ENCODE measurements around the gene VAV3.

The VAV3 gene

DNA sequence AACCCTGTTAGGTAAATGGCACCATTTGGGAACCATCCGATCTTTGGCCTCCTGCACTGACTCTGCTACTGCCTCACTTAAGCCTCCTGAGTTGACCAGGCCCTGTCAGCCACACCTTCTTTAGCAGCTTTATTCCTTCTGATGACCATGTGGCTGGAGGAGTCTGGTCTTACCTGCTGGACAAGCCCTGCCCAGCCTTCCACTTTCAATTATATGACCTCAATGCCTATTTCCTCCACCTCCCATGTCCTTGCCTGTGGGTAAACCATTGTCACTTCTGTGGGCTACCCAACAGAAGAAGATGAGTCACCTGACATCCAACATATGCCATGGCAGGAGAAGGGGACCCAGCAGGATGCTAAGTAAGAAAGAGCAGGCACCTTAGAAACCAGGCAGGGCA, 430.3 kb downstream of the VAV3 start:
- no peak overlapping the region for H3K4me3 ChIP-seq (ENCODE audit: low read depth, low read length)
- peaks cover 7% of the 10 kb centered on the region; the same call in 1 of the 2 replicates for H3K4me1 ChIP-seq (ENCODE audit: control insufficient read depth, insufficient read depth, low read length)
- no peak overlapping the region for H3K9ac ChIP-seq (ENCODE audit: low read length)
- no peaks in the 10 kb centered on the region for H3K36me3 ChIP-seq (ENCODE audit: control insufficient read depth, insufficient read depth, low read length)
- H3K27me3 ChIP-seq (ENCODE audit: control insufficient read depth, insufficient read depth, low read length) = no peaks in the 10 kb centered on the region
- no peaks in the 10 kb centered on the region for H3K9me3 ChIP-seq (ENCODE audit: control insufficient read depth, insufficient read depth, low read depth, low read length)
- H3K27ac ChIP-seq (ENCODE audit: low read depth, low read length) = no peak overlapping the region

DNA sequence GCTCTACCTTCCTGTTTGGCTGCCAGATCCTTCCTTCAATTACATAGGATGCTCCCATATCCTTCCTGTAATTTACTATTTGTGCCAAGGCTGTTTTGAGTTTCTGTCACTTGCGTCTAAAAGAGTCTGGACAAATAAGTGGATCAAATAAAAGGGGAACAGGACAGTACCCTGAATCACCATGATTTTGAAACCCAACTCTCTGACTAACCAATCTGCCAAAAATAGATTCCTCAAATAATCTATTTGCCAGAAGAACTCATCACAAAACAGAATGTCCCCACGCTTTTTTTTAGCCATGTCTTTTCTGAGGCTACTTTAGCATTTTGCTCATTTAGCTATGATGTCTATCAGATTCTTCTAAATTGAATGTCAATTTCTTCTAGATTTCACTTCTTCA, 431.5 kb downstream of the VAV3 start:
- Histone ChIP-seq H3K4me1 (ENCODE audit: control insufficient read depth, insufficient read depth, low read length) (peaks cover 5% of the 10 kb centered on the region; the same call in 1 of the 2 replicates), H3K27ac (ENCODE audit: low read depth, low read length) (no peak overlapping the region), H3K4me3 (ENCODE audit: low read depth, low read length) (no peak overlapping the region), H3K27me3 (ENCODE audit: control insufficient read depth, insufficient read depth, low read length) (no peaks in the 10 kb centered on the region), H3K36me3 (ENCODE audit: control insufficient read depth, insufficient read depth, low read length) (no peaks in the 10 kb centered on the region), H3K9me3 (ENCODE audit: control insufficient read depth, insufficient read depth, low read depth, low read length) (no peaks in the 10 kb centered on the region), H3K9ac (ENCODE audit: low read length) (no peak overlapping the region)

DNA sequence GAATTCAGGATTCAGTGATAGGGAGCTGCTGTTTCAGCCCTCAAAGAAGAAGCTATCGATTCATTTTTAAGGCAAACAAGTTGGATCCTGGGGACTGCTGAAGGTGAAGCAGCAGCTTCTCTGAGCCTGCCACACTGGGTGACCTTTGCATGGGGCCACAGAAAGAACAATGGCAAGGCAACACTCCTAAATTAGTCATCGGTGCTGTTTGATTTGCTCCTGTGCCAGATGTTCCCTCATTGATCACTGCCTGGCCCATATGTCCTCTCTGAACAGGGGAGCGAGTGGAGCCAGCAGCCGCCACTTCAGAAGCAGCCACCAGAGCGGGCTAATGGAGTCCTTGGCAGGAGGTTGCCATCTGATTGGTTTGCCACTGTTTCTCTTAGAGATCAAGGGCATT, 432.7 kb downstream of the VAV3 start:
- H3K36me3 ChIP-seq (ENCODE audit: control insufficient read depth, insufficient read depth, low read length) = no peaks in the 10 kb centered on the region
- no peaks in the 10 kb centered on the region for H3K27me3 ChIP-seq (ENCODE audit: control insufficient read depth, insufficient read depth, low read length)
- H3K9ac ChIP-seq (ENCODE audit: low read length) = no peak overlapping the region
- no peak overlapping the region for H3K27ac ChIP-seq (ENCODE audit: low read depth, low read length)
- 0 out of 2 replicates have a peak, but pooled peaks cover 4% of the 10 kb centered on the region for H3K4me1 ChIP-seq (ENCODE audit: control insufficient read depth, insufficient read depth, low read length)
- no peak overlapping the region for H3K4me3 ChIP-seq (ENCODE audit: low read depth, low read length)
- H3K9me3 ChIP-seq (ENCODE audit: control insufficient read depth, insufficient read depth, low read depth, low read length) = no peaks in the 10 kb centered on the region

DNA sequence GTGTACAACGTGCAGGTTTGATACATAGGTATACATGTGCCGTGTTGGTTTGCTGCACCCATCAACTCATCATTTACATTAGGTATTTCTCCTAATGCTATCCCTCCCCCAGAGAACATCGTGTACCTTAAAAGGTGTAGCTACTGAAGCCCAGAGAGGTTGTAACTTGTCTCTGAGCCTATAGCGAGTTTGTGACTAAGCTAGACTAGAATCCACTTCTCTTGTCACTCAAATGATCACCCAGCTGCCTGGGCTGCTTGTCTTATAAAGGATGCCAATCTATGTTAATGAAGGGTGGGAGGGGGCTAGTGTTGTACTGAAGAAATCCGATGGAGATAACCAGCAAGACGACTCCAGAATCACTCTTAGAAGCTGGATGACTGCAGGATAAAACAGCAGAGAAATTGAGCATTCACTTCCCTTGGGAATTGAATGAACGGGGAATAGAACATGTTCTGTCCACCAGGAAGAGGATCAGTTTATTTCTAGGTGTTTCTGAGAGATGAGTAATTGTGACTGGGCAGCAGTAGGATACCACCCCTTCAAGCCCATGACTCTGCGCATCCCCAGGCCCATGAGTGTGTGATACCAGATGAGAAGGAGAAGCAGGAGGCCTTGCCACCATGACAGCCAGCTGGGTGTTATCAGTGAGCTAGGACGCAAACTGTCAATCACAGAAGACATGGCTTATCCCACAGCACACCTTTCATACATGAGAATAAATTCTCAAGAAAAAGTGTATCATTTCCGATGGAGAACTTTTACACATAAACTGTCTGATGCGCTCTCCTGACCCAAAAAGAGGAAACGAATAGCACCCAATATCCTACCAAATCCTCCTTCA, 433.7 kb downstream of the VAV3 start:
- Histone ChIP-seq H3K36me3 (ENCODE audit: control insufficient read depth, insufficient read depth, low read length) (no peaks in the 10 kb centered on the region), H3K4me1 (ENCODE audit: control insufficient read depth, insufficient read depth, low read length) (0 out of 2 replicates have a peak, but pooled peaks cover 4% of the 10 kb centered on the region), H3K9ac (ENCODE audit: low read length) (no peak overlapping the region), H3K9me3 (ENCODE audit: control insufficient read depth, insufficient read depth, low read depth, low read length) (no peaks in the 10 kb centered on the region), H3K27ac (ENCODE audit: low read depth, low read length) (no peak overlapping the region), H3K4me3 (ENCODE audit: low read depth, low read length) (no peak overlapping the region), H3K27me3 (ENCODE audit: control insufficient read depth, insufficient read depth, low read length) (no peaks in the 10 kb centered on the region)

DNA sequence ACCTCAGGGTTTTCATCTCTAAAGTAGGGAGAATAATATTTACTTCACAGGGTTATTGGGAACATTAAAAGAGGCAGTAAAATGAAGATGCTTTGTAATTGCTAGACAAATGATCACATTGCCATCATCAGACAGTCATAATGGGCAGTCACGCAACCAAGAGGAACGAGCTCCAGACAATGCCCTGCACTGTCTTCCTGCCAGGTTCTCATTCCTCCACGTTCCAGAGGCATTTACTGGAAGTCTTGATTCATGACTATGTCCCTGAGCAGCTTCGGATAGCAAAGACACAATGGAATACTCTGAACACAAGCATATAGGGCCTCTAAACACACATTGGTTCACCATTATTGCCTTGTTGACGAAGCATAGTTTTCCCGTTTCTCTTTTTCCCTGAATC, 434.4 kb downstream of the VAV3 start:
- no peaks in the 10 kb centered on the region for H3K36me3 ChIP-seq (ENCODE audit: control insufficient read depth, insufficient read depth, low read length)
- no peak overlapping the region for H3K9ac ChIP-seq (ENCODE audit: low read length)
- no peaks in the 10 kb centered on the region for H3K27me3 ChIP-seq (ENCODE audit: control insufficient read depth, insufficient read depth, low read length)
- 0 out of 2 replicates have a peak, but pooled peaks cover 4% of the 10 kb centered on the region for H3K4me1 ChIP-seq (ENCODE audit: control insufficient read depth, insufficient read depth, low read length)
- H3K4me3 ChIP-seq (ENCODE audit: low read depth, low read length) = no peak overlapping the region
- no peaks in the 10 kb centered on the region for H3K9me3 ChIP-seq (ENCODE audit: control insufficient read depth, insufficient read depth, low read depth, low read length)
- no peak overlapping the region for H3K27ac ChIP-seq (ENCODE audit: low read depth, low read length)

DNA sequence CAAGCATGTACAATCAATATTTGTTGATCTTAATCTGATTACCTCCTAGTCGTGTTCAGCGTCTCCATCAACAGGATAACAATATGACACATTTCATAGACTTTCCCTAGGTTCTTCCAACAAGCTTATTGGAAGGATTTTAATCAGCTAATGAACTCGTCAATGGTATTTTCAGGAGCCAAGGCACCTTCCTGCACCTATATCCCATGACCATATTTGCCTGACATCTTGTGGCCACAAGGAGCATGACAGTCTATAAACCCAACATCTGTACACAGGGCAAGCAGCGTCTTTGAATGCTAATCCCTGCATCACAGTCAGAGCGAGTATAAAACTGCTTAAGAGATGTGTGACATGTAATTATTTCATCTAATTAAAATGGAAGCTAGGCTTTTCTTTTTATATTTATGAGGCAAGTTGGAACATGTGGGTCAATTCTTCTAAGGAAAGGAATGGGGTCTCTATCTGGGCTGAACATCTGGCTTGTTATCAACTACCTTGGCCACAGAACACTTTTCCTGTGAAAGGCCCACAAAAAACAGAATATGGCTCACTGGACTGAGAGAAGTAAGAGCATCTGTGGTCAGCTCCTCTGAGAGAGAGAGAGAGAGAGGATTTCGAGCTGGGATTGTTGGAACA, 435.4 kb downstream of the VAV3 start:
- H3K27me3 ChIP-seq (ENCODE audit: control insufficient read depth, insufficient read depth, low read length) = no peaks in the 10 kb centered on the region
- no peak overlapping the region for H3K27ac ChIP-seq (ENCODE audit: low read depth, low read length)
- no peak overlapping the region for H3K9ac ChIP-seq (ENCODE audit: low read length)
- no peaks in the 10 kb centered on the region for H3K36me3 ChIP-seq (ENCODE audit: control insufficient read depth, insufficient read depth, low read length)
- 0 out of 2 replicates have a peak, but pooled peaks cover 4% of the 10 kb centered on the region for H3K4me1 ChIP-seq (ENCODE audit: control insufficient read depth, insufficient read depth, low read length)
- H3K4me3 ChIP-seq (ENCODE audit: low read depth, low read length) = no peak overlapping the region
- H3K9me3 ChIP-seq (ENCODE audit: control insufficient read depth, insufficient read depth, low read depth, low read length) = no peaks in the 10 kb centered on the region

DNA sequence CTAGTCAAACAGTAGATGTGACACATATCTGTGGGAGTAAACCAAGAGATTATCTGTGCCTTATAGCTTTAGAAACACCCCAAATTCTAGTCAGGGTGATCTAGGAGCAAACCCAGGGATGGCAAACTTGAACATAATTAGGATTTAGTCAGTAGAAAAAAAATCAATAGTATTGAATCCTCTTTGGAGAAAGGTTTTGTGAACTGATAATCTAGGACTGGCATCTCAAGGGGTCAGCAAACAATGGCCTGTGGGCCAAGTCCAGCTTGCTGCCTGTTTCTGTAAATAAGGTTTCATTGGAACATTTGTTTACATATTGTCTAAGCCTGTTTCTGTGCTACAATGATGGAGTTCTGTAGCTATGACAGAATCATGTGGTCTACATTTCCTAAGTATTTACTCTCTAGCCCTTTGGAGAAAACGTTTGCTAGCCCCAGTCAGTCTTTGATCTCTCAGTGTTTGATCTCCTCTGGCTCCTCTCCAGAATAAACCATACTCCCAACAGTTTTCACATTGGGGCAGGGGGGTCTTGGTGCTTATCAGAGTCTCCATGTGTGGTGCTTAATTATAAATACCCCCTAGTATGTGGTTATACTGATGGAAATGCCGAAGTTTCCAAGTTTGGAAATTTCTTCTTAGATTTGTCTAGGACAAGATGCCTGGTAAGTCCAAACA, 438.3 kb downstream of the VAV3 start:
- H3K27me3 ChIP-seq (ENCODE audit: control insufficient read depth, insufficient read depth, low read length) = no peaks in the 10 kb centered on the region
- no peak overlapping the region for H3K27ac ChIP-seq (ENCODE audit: low read depth, low read length)
- H3K36me3 ChIP-seq (ENCODE audit: control insufficient read depth, insufficient read depth, low read length) = no peaks in the 10 kb centered on the region
- no peaks in the 10 kb centered on the region for H3K9me3 ChIP-seq (ENCODE audit: control insufficient read depth, insufficient read depth, low read depth, low read length)
- peaks cover 7% of the 10 kb centered on the region; the same call in 1 of the 2 replicates for H3K4me1 ChIP-seq (ENCODE audit: control insufficient read depth, insufficient read depth, low read length)
- H3K4me3 ChIP-seq (ENCODE audit: low read depth, low read length) = no peak overlapping the region
- H3K9ac ChIP-seq (ENCODE audit: low read length) = no peak overlapping the region

DNA sequence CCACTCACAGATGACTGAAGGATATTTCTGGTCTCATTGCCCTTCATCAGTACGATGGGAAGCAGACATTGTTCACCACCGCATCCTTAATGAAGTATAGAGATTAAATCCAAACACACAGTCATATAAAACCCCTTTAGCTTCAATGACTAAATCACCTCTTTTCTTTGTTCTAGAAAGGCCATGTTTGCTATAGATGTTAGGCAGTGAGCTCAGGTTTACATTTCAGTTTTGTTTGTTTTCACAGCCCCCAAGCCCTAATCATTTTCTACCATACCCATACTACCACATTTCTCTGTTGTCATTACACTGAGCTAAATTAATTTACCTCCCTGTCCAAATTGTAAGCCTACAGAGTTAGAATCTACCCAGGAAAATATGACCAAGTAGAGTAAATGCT, 439.0 kb downstream of the VAV3 start:
- Histone ChIP-seq H3K9ac (ENCODE audit: low read length) (no peak overlapping the region), H3K9me3 (ENCODE audit: control insufficient read depth, insufficient read depth, low read depth, low read length) (no peaks in the 10 kb centered on the region), H3K4me1 (ENCODE audit: control insufficient read depth, insufficient read depth, low read length) (peaks cover 3% of the 10 kb centered on the region; the same call in 1 of the 2 replicates), H3K27me3 (ENCODE audit: control insufficient read depth, insufficient read depth, low read length) (no peaks in the 10 kb centered on the region), H3K27ac (ENCODE audit: low read depth, low read length) (no peak overlapping the region), H3K36me3 (ENCODE audit: control insufficient read depth, insufficient read depth, low read length) (no peaks in the 10 kb centered on the region), H3K4me3 (ENCODE audit: low read depth, low read length) (no peak overlapping the region)

DNA sequence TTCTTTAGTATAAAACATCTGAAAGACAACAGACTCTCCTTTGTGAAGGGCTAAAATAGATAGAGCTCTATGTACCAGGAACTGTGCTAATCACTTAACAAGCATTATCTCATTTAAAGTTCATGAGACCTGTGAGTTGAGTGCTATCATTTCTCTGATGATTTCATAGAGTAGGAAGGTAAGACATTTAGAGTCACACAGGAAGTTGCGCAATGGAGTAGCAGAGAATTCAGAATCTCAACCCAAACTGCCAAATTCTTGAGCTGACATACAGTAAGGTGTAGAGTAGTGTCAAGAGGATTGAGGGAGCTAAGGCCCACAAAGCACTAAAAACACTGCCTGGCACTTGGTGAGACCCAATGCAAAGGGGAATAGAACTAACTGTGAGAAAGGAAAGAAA, 439.8 kb downstream of the VAV3 start:
- Histone ChIP-seq H3K27me3 (ENCODE audit: control insufficient read depth, insufficient read depth, low read length) (no peaks in the 10 kb centered on the region), H3K9ac (ENCODE audit: low read length) (no peak overlapping the region), H3K4me1 (ENCODE audit: control insufficient read depth, insufficient read depth, low read length) (peaks cover 3% of the 10 kb centered on the region; the same call in 1 of the 2 replicates), H3K9me3 (ENCODE audit: control insufficient read depth, insufficient read depth, low read depth, low read length) (no peaks in the 10 kb centered on the region), H3K36me3 (ENCODE audit: control insufficient read depth, insufficient read depth, low read length) (no peaks in the 10 kb centered on the region), H3K27ac (ENCODE audit: low read depth, low read length) (no peak overlapping the region), H3K4me3 (ENCODE audit: low read depth, low read length) (no peak overlapping the region)

DNA sequence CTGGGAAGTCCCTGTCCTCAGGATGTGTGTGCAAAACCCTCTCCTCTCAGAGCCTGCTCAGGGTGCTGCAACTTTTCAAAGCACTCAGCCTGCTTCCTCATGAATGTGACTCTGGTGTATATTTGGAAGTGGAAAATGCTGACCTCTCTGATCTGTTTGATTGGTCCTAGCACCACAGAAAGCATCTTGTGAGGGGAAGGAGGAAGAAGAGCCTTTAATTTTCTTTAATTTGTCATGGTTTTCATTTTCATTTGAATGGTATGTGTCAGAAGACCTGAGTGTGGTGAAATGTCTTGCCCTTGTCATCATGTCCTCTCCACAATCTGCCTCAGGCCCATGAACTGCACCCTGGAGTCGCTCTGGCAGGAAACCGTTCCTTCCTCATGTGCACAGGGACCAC, 440.7 kb downstream of the VAV3 start:
- Histone ChIP-seq H3K27ac (ENCODE audit: low read depth, low read length) (no peak overlapping the region), H3K4me1 (ENCODE audit: control insufficient read depth, insufficient read depth, low read length) (peaks cover 3% of the 10 kb centered on the region; the same call in 1 of the 2 replicates), H3K27me3 (ENCODE audit: control insufficient read depth, insufficient read depth, low read length) (no peaks in the 10 kb centered on the region), H3K9me3 (ENCODE audit: control insufficient read depth, insufficient read depth, low read depth, low read length) (no peaks in the 10 kb centered on the region), H3K9ac (ENCODE audit: low read length) (no peak overlapping the region), H3K36me3 (ENCODE audit: control insufficient read depth, insufficient read depth, low read length) (no peaks in the 10 kb centered on the region), H3K4me3 (ENCODE audit: low read depth, low read length) (no peak overlapping the region)

DNA sequence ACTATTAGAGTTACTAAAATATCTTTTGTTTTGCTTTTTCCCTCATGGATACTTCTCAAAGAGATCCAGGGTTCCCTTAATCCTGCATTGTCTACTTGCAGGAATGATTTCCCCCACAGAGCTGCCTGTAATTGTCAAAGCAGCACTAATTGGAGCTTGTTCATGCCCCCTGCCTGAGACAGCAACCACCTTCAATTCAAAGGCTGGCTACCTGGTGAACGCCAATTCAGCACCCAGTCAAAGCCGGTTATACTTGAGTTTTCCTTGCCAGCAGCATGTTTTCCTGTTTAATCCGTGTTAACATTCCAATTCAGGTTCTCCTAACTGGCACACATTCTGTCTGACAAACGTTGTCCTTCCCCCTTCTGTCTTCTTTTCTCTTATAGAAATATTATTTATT, 441.2 kb downstream of the VAV3 start:
- peaks cover 3% of the 10 kb centered on the region; the same call in 1 of the 2 replicates for H3K4me1 ChIP-seq (ENCODE audit: control insufficient read depth, insufficient read depth, low read length)
- no peaks in the 10 kb centered on the region for H3K27me3 ChIP-seq (ENCODE audit: control insufficient read depth, insufficient read depth, low read length)
- H3K4me3 ChIP-seq (ENCODE audit: low read depth, low read length) = no peak overlapping the region
- no peaks in the 10 kb centered on the region for H3K36me3 ChIP-seq (ENCODE audit: control insufficient read depth, insufficient read depth, low read length)
- H3K27ac ChIP-seq (ENCODE audit: low read depth, low read length) = no peak overlapping the region
- H3K9ac ChIP-seq (ENCODE audit: low read length) = no peak overlapping the region
- no peaks in the 10 kb centered on the region for H3K9me3 ChIP-seq (ENCODE audit: control insufficient read depth, insufficient read depth, low read depth, low read length)

Data from HUES6 (cell line).